Spleen (tissue), 11 donors: Measurements from ENCODE around the gene SHROOM4. TPM values are rescaled to one million over a fixed set of nuclear protein-coding genes. Genes with fewer than 3 reads are reported as not detected.
A peak's percentile ranks its signal among the peaks of the same experiment; 100 is the strongest.

Source experiments
- DNase-seq: peaks from one replicate; pipeline ENCODE4 v3.0.0-alpha.2; 2020
- H3K27ac ChIP-seq, 8 donors: fragments of 200-600 bp; sonication (generic) in 7 of 8; 1 replicate in 4 of 8; 2 replicates in 4 of 8; pipeline versions ENCODE4 v1.5.0 to v1.8.0; 2016 to 2021; ENCODE audit warnings: inconsistent platforms in 4 of 8, mild to moderate bottlenecking in 4 of 8, moderate library complexity in 1 of 8
- H3K27me3 ChIP-seq, 7 donors: fragments of 200-600 bp; sonication (generic) in 6 of 7; replicated peaks in 1 of 7; 1 replicate in 4 of 7; 2 replicates in 3 of 7; pipeline versions ENCODE4 v1.5.0 to v1.8.0; 2016 to 2021; ENCODE audit warnings: inconsistent platforms in 3 of 7, mild to moderate bottlenecking in 1 of 7
- H3K36me3 ChIP-seq, 6 donors: fragments of 200-600 bp; sonication (generic) in 5 of 6; 1 replicate in 4 of 6; 2 replicates in 2 of 6; pipeline versions ENCODE4 v1.5.0 to v1.8.0; 2016 to 2021; ENCODE audit warnings: inconsistent platforms in 2 of 6
- H3K4me1 ChIP-seq, 6 donors: fragments of 200-600 bp; sonication (generic) in 5 of 6; 1 replicate in 3 of 6; 2 replicates in 3 of 6; pipeline versions ENCODE4 v1.5.0 to v1.8.0; 2016 to 2021; ENCODE audit warnings: inconsistent platforms in 3 of 6
- H3K4me3 ChIP-seq, 8 donors: fragments of 200-600 bp; sonication (generic) in 7 of 8; 1 replicate in 4 of 8; 2 replicates in 4 of 8; pipeline versions ENCODE4 v1.5.0 to v1.8.0; 2016 to 2021; ENCODE audit warnings: inconsistent platforms in 4 of 8, mild to moderate bottlenecking in 4 of 8, moderate library complexity in 2 of 8
- H3K9me3 ChIP-seq, 8 donors: fragments of 200-600 bp; sonication (generic) in 7 of 8; 1 replicate in 4 of 8; 2 replicates in 4 of 8; pipeline versions ENCODE4 v1.5.0 to v1.8.0; 2016 to 2021; ENCODE audit warnings: inconsistent platforms in 4 of 8
- POLR2A ChIP-seq, 3 donors: fragments of 450-650 bp; IDR thresholded peaks; one replicate each; pipeline ENCODE4 v1.5.1; 2017; ENCODE audit warnings: antibody characterized with exemption in 3 of 3, mild to moderate bottlenecking in 1 of 3
- POLR2AphosphoS5 ChIP-seq, 3 donors: sonication (generic); formaldehyde crosslinking; IDR thresholded peaks; one replicate each; pipeline ENCODE4 v1.5.1; 2017; ENCODE audit warnings: antibody characterized with exemption in 3 of 3
- WGBS, 5 donors: extraction: QIAGEN DNeasy Blood & Tissue Kit in 3 of 5; methylation state at CpG; one replicate each; pipeline versions ENCODE4 v1.1.5 to v1.1.7; 2013 to 2018; 5-methylcytosine and 5-hydroxymethylcytosine counted together
- intact Hi-C: fragments of 100-400 bp; cut with DNase I; formaldehyde crosslinking; loops from one replicate; pipeline ENCODE4 v1.15.0; 2023; ENCODE audit warnings: low total_unique reads
- polyA plus RNA-seq, 3 donors: library from polyadenylated mRNA; stranded (reverse); fragments of 200-250 nt; gene quantifications; one replicate each; pipeline ENCODE4 v1.2.1, GENCODE V29; 2013
- total RNA-seq, 7 donors: library from RNA; depleted of rRNA in 3 of 7; stranded (reverse); fragments of >200 nt in 3 of 7; fragmentation: NEBNext Ultra II Directional in 4 of 7; extraction: Animal tissue kit (Norgen Biotek cat#: 25700) in 4 of 7; gene quantifications; one replicate each; pipeline versions ENCODE4 v1.1.0 to v1.2.1, GENCODE V29; 2016 to 2021
- TF ChIP-seq, protein P1 (sequence below), 11 experiments: fragments of 200-600 bp in 7 of 11; fragments of 450-650 bp in 4 of 11; sonication (generic) in 4 of 11; IDR thresholded peaks in 8 of 11; conservative IDR thresholded peaks in 3 of 11; 1 replicate in 7 of 11; 2 replicates in 4 of 11; pipeline versions ENCODE4 v1.4.0 to v1.8.0; 2016 to 2021; ENCODE audit warnings: antibody characterized with exemption in 11 of 11, inconsistent platforms in 4 of 11, mild to moderate bottlenecking in 1 of 11
- donor health status: healthy with polysubstance abuse.
- donor health status: DM: no; HTN: no; CAD: no; lungs with moderate emphysema.
- donor health status: DM: no; HTN: no; CAD: no.
- donor health status: Bipolar disorder and iron deficiency.
- donor health status: healthy.
- donor health status: DM: no; HTN: no; CAD: no.
- donor health status: DM: yes; HTN: yes; CAD: no.

Gene SHROOM4
- total and polyA plus RNA-seq, 10 donors, result 0.24 to 4.4 (median 2.4) TPM

DNA sequence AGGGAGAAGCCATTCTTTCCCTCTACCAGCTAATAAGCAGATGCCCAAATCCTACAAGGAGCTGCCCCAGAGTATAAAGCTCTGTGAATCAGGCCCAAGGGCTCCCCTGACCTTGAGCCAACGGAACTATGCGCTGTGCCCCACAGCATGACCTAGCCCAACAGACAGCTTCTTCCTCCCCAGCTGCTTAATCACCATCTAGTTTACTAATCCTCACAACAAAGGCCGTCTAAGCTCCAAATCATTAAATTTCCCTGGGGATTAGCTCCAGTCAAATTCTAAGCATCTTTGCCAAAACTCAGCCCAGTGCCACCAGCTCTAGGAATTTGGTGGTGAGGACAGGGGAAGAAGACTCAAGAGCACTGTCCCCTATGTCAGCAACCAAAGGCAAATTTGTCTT, 113.1 kb downstream of the SHROOM4 start:
- no peak for DNase-seq
- TF ChIP-seq POLR2A (IDR thresholded peaks at IDR 0.05), result no peak
- TF ChIP-seq, protein P1, sequence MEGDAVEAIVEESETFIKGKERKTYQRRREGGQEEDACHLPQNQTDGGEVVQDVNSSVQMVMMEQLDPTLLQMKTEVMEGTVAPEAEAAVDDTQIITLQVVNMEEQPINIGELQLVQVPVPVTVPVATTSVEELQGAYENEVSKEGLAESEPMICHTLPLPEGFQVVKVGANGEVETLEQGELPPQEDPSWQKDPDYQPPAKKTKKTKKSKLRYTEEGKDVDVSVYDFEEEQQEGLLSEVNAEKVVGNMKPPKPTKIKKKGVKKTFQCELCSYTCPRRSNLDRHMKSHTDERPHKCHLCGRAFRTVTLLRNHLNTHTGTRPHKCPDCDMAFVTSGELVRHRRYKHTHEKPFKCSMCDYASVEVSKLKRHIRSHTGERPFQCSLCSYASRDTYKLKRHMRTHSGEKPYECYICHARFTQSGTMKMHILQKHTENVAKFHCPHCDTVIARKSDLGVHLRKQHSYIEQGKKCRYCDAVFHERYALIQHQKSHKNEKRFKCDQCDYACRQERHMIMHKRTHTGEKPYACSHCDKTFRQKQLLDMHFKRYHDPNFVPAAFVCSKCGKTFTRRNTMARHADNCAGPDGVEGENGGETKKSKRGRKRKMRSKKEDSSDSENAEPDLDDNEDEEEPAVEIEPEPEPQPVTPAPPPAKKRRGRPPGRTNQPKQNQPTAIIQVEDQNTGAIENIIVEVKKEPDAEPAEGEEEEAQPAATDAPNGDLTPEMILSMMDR (IDR thresholded peaks at IDR 0.05 in 8 of 11, conservative IDR thresholded peaks at IDR 0.05 in 3 of 11), result no peak
- no peak for TF ChIP-seq POLR2AphosphoS5 (IDR thresholded peaks at IDR 0.05)
- Histone ChIP-seq H3K27me3 (peaks cover 0 to 40% (median 0%) of the 10 kb centered on the region in 7 donors), H3K9me3 (no peaks in the 10 kb centered on the region), H3K27ac (no peak overlapping the region), H3K36me3 (no peaks in the 10 kb centered on the region), H3K4me1 (no peaks in the 10 kb centered on the region), H3K4me3 (no peak overlapping the region)
- 39 to 94% (median 66%) methylated on average over 2 to 3 of the region's 3 CpGs for WGBS, 5 donors
- intact Hi-C loops, result no loop called here

DNA sequence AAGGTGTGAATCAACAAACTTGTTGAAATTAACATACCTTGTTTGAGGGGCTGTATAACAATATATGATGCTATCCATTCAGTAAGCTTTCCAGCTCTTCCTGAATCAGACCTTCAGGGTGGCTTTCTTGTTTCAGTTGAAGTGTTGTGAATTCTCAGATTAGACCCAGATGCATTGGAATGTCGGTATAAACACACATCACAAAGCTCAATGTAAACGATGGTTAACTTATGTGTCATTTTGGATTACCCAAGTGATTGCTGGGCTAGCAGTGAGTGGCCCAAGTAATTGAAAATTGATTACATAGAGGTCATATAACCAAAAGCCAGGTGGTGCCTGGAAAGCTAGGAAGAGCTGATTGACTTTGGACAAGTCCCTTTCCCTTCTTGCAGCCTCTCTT, 115.0 kb downstream of the SHROOM4 start:
- no peak overlapping the region for H3K4me3 ChIP-seq
- peaks cover 0 to 32% (median 0%) of the 10 kb centered on the region in 7 donors for H3K27me3 ChIP-seq
- H3K4me1 ChIP-seq, result no peaks in the 10 kb centered on the region
- DNase-seq, result no peak
- TF ChIP-seq, protein P1 (IDR thresholded peaks at IDR 0.05 in 8 of 11, conservative IDR thresholded peaks at IDR 0.05 in 3 of 11), result no peak
- no peaks in the 10 kb centered on the region for H3K9me3 ChIP-seq
- WGBS, 5 donors, result 46 to 93% (median 66%) methylated on average over 2 of the region's 2 CpGs
- H3K36me3 ChIP-seq, result no peaks in the 10 kb centered on the region
- H3K27ac ChIP-seq, result no peak overlapping the region
- intact Hi-C loops, result loop anchor here (10.0 kb wide), 1 partner anchor 286 kb away; no protein-coding TSS in a partner anchor

DNA sequence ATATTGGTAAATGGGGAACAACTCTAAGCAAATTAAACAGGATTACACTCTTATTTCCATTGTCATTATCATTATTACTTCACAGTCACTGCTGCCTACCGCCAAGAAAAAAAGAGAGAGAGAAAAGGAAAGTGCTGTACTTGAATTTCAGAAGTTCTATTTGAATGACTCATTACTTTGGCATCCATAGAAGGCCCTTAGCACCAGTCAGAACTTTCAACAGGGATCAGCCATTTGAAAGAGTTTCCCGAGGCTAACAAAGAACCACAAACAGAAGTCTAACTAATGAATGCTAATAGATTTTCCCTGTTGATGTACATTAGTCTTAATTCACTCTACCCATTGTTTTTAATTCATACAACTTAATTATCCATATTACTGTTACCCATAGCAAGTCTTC, 116.3 kb downstream of the SHROOM4 start:
- 32 to 69% (median 57%) methylated on average over 2 of the region's 2 CpGs for WGBS, 5 donors
- H3K4me1 ChIP-seq, result no peaks in the 10 kb centered on the region
- H3K27me3 ChIP-seq, result peaks cover 0 to 26% (median 0%) of the 10 kb centered on the region in 7 donors
- intact Hi-C loops, result loop anchor here (10.0 kb wide), 1 partner anchor 287 kb away; no protein-coding TSS in a partner anchor
- no peak overlapping the region for H3K27ac ChIP-seq
- H3K36me3 ChIP-seq, result no peaks in the 10 kb centered on the region
- no peak for DNase-seq
- no peaks in the 10 kb centered on the region for H3K9me3 ChIP-seq
- no peak for TF ChIP-seq POLR2AphosphoS5 (IDR thresholded peaks at IDR 0.05)
- no peak for TF ChIP-seq POLR2A (IDR thresholded peaks at IDR 0.05)
- TF ChIP-seq, protein P1 (IDR thresholded peaks at IDR 0.05 in 8 of 11, conservative IDR thresholded peaks at IDR 0.05 in 3 of 11), result no peak
- no peak overlapping the region for H3K4me3 ChIP-seq

GRCh38 chrX:50691820-50692219, 122.2 kb downstream of the SHROOM4 start:
- WGBS, 5 donors, result 21 to 37% (median 31%) methylated on average over 5 of the region's 5 CpGs
- DNase-seq, result no peak
- H3K27ac ChIP-seq, result no peak overlapping the region
- peaks cover 0 to 10% (median 0%) of the 10 kb centered on the region in 7 donors for H3K27me3 ChIP-seq
- H3K4me1 ChIP-seq, result no peaks in the 10 kb centered on the region
- H3K36me3 ChIP-seq, result no peaks in the 10 kb centered on the region
- TF ChIP-seq, protein P1 (IDR thresholded peaks at IDR 0.05 in 8 of 11, conservative IDR thresholded peaks at IDR 0.05 in 3 of 11), result peak in 10 of 11 experiments; percentile 21 to 67 (median 56)
- TF ChIP-seq POLR2A (IDR thresholded peaks at IDR 0.05), result no peak
- intact Hi-C loops, result loop anchor here (10.0 kb wide), 1 partner anchor 293 kb away; no protein-coding TSS in a partner anchor
- no peaks in the 10 kb centered on the region for H3K9me3 ChIP-seq
- no peak overlapping the region for H3K4me3 ChIP-seq
